C4-2B (cell line): ENCODE measurements around the gene RPP14.

Experiments
- CTCF ChIP-seq: fragments of 450-650 bp; conservative IDR thresholded peaks from 2 replicates; pipeline ENCODE4 v1.5.1; 2017; ENCODE audit warnings: mild to moderate bottlenecking
- ZFX ChIP-seq: fragments of 450-650 bp; IDR thresholded peaks from 2 replicates; pipeline ENCODE4 v1.6.1; 2017

- TF ChIP-seq CTCF (no peak), ZFX (no peak)
Measured at GRCh38 chr3:58271901-58272501, 34.0 kb upstream of the RPP14 start.
